Aorta (tissue), 4 donors: Measurements from ENCODE around the gene S100A10. TPM values are rescaled to one million over a fixed set of nuclear protein-coding genes. Genes with fewer than 3 reads are reported as not detected.

Source experiments
- polyA plus RNA-seq, 2 donors: library from polyadenylated mRNA; stranded (reverse); fragments of 200-250 nt; gene quantifications; one replicate each; pipeline ENCODE4 v1.2.3, GENCODE V29; 2013
- total RNA-seq, 2 donors: library from RNA; stranded (reverse); fragmentation: NEBNext Ultra II Directional; extraction: Animal tissue kit (Norgen Biotek cat#: 25700); gene quantifications; one replicate each; pipeline ENCODE4 v1.2.1, GENCODE V29; 2021
- donor health status: healthy with polysubstance abuse.
- donor health status: Bipolar disorder and iron deficiency.
- donor health status: DM: no; HTN: no; CAD: no.
- donor health status: DM: yes; HTN: yes; CAD: no.

S100A10 gene
- total and polyA plus RNA-seq, 4 donors: 188 to 417 (median 315) TPM

Other genes with a start within 250 kb of the S100A10 start
- 10 to 100 TPM; 38.7 to 52.7 TPM for gene MRPL9, start 230.4 kb downstream of the S100A10 start, total RNA-seq
- 10 to 100 TPM; 39.7 to 58.9 TPM for gene MRPL9, start 230.4 kb downstream of the S100A10 start, polyA plus RNA-seq
- gene TDRKH, start 203.4 kb downstream of the S100A10 start, total RNA-seq: 1 to 10 TPM; 3.7 to 9.1 TPM
- gene TDRKH, start 203.4 kb downstream of the S100A10 start, polyA plus RNA-seq: 1 to 10 TPM; 1.5 to 2.5 TPM
- not detected for gene LINGO4, start 188.4 kb downstream of the S100A10 start, total RNA-seq
- gene LINGO4, start 188.4 kb downstream of the S100A10 start, polyA plus RNA-seq: not detected
- under 1 TPM in 1 of 2 donors, not detected in 1; 0.24 TPM for gene RORC, start 162.1 kb downstream of the S100A10 start, total RNA-seq
- 1 to 10 TPM in 1 of 2 donors, under 1 TPM in 1; 0.10 to 1.6 TPM for gene RORC, start 162.1 kb downstream of the S100A10 start, polyA plus RNA-seq
- not detected for gene C2CD4D, start 154.0 kb downstream of the S100A10 start, total RNA-seq
- gene C2CD4D, start 154.0 kb downstream of the S100A10 start, polyA plus RNA-seq: not detected
- not detected for gene THEM5, start 140.1 kb downstream of the S100A10 start, total RNA-seq
- gene THEM5, start 140.1 kb downstream of the S100A10 start, polyA plus RNA-seq: not detected
- 10 to 100 TPM; 11.8 to 17.5 TPM for gene THEM4, start 84.3 kb downstream of the S100A10 start, total RNA-seq
- 10 to 100 TPM in 1 of 2 donors, 1 to 10 TPM in 1; 3.8 to 12.3 TPM for gene THEM4, start 84.3 kb downstream of the S100A10 start, polyA plus RNA-seq
- 100 to 1,000 TPM; 416 to 418 TPM for gene S100A11, start 43.1 kb upstream of the S100A10 start, total RNA-seq
- gene S100A11, start 43.1 kb upstream of the S100A10 start, polyA plus RNA-seq: 100 to 1,000 TPM; 751 to 960 TPM
- not detected for gene TCHHL1, start 95.2 kb upstream of the S100A10 start, total RNA-seq
- gene TCHHL1, start 95.2 kb upstream of the S100A10 start, polyA plus RNA-seq: not detected
- under 1 TPM; 0.16 to 0.27 TPM for gene TCHH, start 121.6 kb upstream of the S100A10 start, total RNA-seq
- under 1 TPM in 1 of 2 donors, not detected in 1; 0.13 TPM for gene TCHH, start 121.6 kb upstream of the S100A10 start, polyA plus RNA-seq
- not detected for gene RPTN, start 165.4 kb upstream of the S100A10 start, total RNA-seq
- not detected for gene RPTN, start 165.4 kb upstream of the S100A10 start, polyA plus RNA-seq
- not detected for gene HRNR, start 230.3 kb upstream of the S100A10 start, total RNA-seq
- gene HRNR, start 230.3 kb upstream of the S100A10 start, polyA plus RNA-seq: not detected